Central memory CD8-positive, alpha-beta T cell (primary cell): ENCODE data around the gene LRRC47.

Experiments
- ATAC-seq: fragments of 150-1000 bp; cut with Tn5 transposase; replicated peaks from 2 replicates; pipeline ENCODE4 v1.10.0; 2022; ENCODE audit warnings: mild to moderate bottlenecking, moderate FRiP score, moderate number of reproducible peaks; ENCODE audit not compliant: poor library complexity, severe bottlenecking; ENCODE audit errors: extremely low read depth
- DNase-seq, 2 donors: peaks; one replicate each; pipeline ENCODE4 v3.0.0; 2021; ENCODE audit warnings: low spot score in 2 of 2
- H3K27ac Mint-ChIP-seq: one replicate; pipeline ENCODE4 v1.8.0; 2022; ENCODE audit warnings: low read depth, mild to moderate bottlenecking, moderate library complexity, mixed read lengths
- H3K27me3 Mint-ChIP-seq: one replicate; pipeline ENCODE4 v1.8.0; 2022; ENCODE audit warnings: mixed read lengths
- H3K36me3 Mint-ChIP-seq: one replicate; pipeline ENCODE4 v1.8.0; 2022; ENCODE audit warnings: mild to moderate bottlenecking, moderate library complexity, mixed read lengths; ENCODE audit not compliant: insufficient read depth
- H3K4me1 Mint-ChIP-seq: one replicate; pipeline ENCODE4 v1.8.0; 2022; ENCODE audit warnings: mixed read lengths
- H3K4me3 Mint-ChIP-seq: one replicate; pipeline ENCODE4 v1.8.0; 2022; ENCODE audit warnings: mild to moderate bottlenecking, moderate library complexity, mixed read lengths
- H3K9me3 Mint-ChIP-seq: one replicate; pipeline ENCODE4 v1.8.0; 2022; ENCODE audit warnings: mixed read lengths

The LRRC47 gene

GRCh38 chr1:3778590-3779264, 17.6 kb downstream of the LRRC47 start:
- Mint-ChIP-seq H3K36me3 (peaks cover 48% of the 10 kb centered on the region), H3K27ac (no peak overlapping the region)

GRCh38 chr1:3777647-3778589, 18.4 kb downstream of the LRRC47 start:
- H3K27ac Mint-ChIP-seq: no peak overlapping the region
- no peaks in the 10 kb centered on the region for H3K9me3 Mint-ChIP-seq
- no peak for ATAC-seq
- peaks cover 9% of the 10 kb centered on the region for H3K4me1 Mint-ChIP-seq
- H3K4me3 Mint-ChIP-seq: no peak overlapping the region
- H3K36me3 Mint-ChIP-seq: peaks cover 40% of the 10 kb centered on the region
- no peaks in the 10 kb centered on the region for H3K27me3 Mint-ChIP-seq
- DNase-seq: no peak

More at GRCh38 chr1:3778590-3779264, 17.6 kb downstream of the LRRC47 start:
- peaks cover 9% of the 10 kb centered on the region for H3K4me1 Mint-ChIP-seq
- H3K27me3 Mint-ChIP-seq: no peaks in the 10 kb centered on the region
- H3K4me3 Mint-ChIP-seq: no peak overlapping the region
- ATAC-seq (no peak), DNase-seq (no peak)
- H3K9me3 Mint-ChIP-seq: no peaks in the 10 kb centered on the region

- ATAC-seq (no peak), DNase-seq (no peak)
- H3K27ac Mint-ChIP-seq: peak overlapping the region; percentile 59
- no peak overlapping the region for H3K4me3 Mint-ChIP-seq
- H3K4me1 Mint-ChIP-seq: peaks cover 9% of the 10 kb centered on the region
- H3K27me3 Mint-ChIP-seq: no peaks in the 10 kb centered on the region
- H3K9me3 Mint-ChIP-seq: no peaks in the 10 kb centered on the region
- H3K36me3 Mint-ChIP-seq: peaks cover 32% of the 10 kb centered on the region
Measured at GRCh38 chr1:3777078-3777547, 19.2 kb downstream of the LRRC47 start.

GRCh38 chr1:3776231-3776961, 19.9 kb downstream of the LRRC47 start:
- H3K27me3 Mint-ChIP-seq: no peaks in the 10 kb centered on the region
- no peak overlapping the region for H3K4me3 Mint-ChIP-seq
- no peaks in the 10 kb centered on the region for H3K9me3 Mint-ChIP-seq
- H3K36me3 Mint-ChIP-seq: peaks cover 26% of the 10 kb centered on the region
- DNase-seq (no peak), ATAC-seq (no peak)
- peak overlapping the region; percentile 59 for H3K27ac Mint-ChIP-seq
- H3K4me1 Mint-ChIP-seq: peaks cover 9% of the 10 kb centered on the region

- Mint-ChIP-seq H3K9me3 (no peaks in the 10 kb centered on the region), H3K4me3 (no peak overlapping the region), H3K27ac (peak overlapping the region; percentile 53), H3K36me3 (peaks cover 19% of the 10 kb centered on the region), H3K4me1 (peaks cover 9% of the 10 kb centered on the region), H3K27me3 (no peaks in the 10 kb centered on the region)
- ATAC-seq (peak; percentile 52), DNase-seq (no peak)
Measured at GRCh38 chr1:3775490-3776230, 20.6 kb downstream of the LRRC47 start.

- DNase-seq (no peak), ATAC-seq (no peak)
- Mint-ChIP-seq H3K36me3 (peaks cover 13% of the 10 kb centered on the region), H3K4me3 (no peak overlapping the region), H3K4me1 (peaks cover 9% of the 10 kb centered on the region), H3K9me3 (no peaks in the 10 kb centered on the region), H3K27ac (no peak overlapping the region), H3K27me3 (no peaks in the 10 kb centered on the region)
Measured at GRCh38 chr1:3774946-3775489, 21.3 kb downstream of the LRRC47 start.

GRCh38 chr1:3774276-3774945, 21.9 kb downstream of the LRRC47 start:
- no peaks in the 10 kb centered on the region for H3K27me3 Mint-ChIP-seq
- peaks cover 9% of the 10 kb centered on the region for H3K4me1 Mint-ChIP-seq

GRCh38 chr1:3773572-3774275, 22.6 kb downstream of the LRRC47 start:
- DNase-seq: no peak
- peak overlapping the region; percentile 69 for H3K4me3 Mint-ChIP-seq
- H3K36me3 Mint-ChIP-seq: peaks cover 6% of the 10 kb centered on the region
- no peak for ATAC-seq
- H3K4me1 Mint-ChIP-seq: peaks cover 9% of the 10 kb centered on the region
- H3K9me3 Mint-ChIP-seq: no peaks in the 10 kb centered on the region
- H3K27me3 Mint-ChIP-seq: no peaks in the 10 kb centered on the region
- H3K27ac Mint-ChIP-seq: no peak overlapping the region

More at GRCh38 chr1:3774276-3774945, 21.9 kb downstream of the LRRC47 start:
- Mint-ChIP-seq H3K9me3 (no peaks in the 10 kb centered on the region), H3K27ac (no peak overlapping the region), H3K4me3 (no peak overlapping the region), H3K36me3 (peaks cover 9% of the 10 kb centered on the region)
- DNase-seq (no peak), ATAC-seq (no peak)

GRCh38 chr1:3772715-3773571, 23.4 kb downstream of the LRRC47 start, which contains the start of gene SMIM1:
Gene SMIM1 (plus strand): TSS chr1:3772749. CDS start chr1:3775374, 2,625 bp downstream.
- ATAC-seq (no peak), DNase-seq (no peak)
- Mint-ChIP-seq H3K27me3 (peaks cover under 1% of the 10 kb centered on the region), H3K27ac (peak within 1 kb of the TSS; percentile 35), H3K36me3 (peaks cover 6% of the 10 kb centered on the region), H3K4me1 (peaks cover 9% of the 10 kb centered on the region), H3K9me3 (no peaks in the 10 kb centered on the region), H3K4me3 (peak within 1 kb of the TSS; percentile 69)

GRCh38 chr1:3772027-3772714, 24.1 kb downstream of the LRRC47 start:
- H3K4me1 Mint-ChIP-seq: peaks cover 9% of the 10 kb centered on the region
- no peaks in the 10 kb centered on the region for H3K9me3 Mint-ChIP-seq
- peaks cover 8% of the 10 kb centered on the region for H3K27me3 Mint-ChIP-seq
- peak; percentile 62 to 65 for DNase-seq
- peak; percentile 68 for ATAC-seq
- H3K36me3 Mint-ChIP-seq: peaks cover 6% of the 10 kb centered on the region
- H3K4me3 Mint-ChIP-seq: peak overlapping the region; percentile 69
- peak overlapping the region; percentile 35 for H3K27ac Mint-ChIP-seq
